Body of pancreas (tissue), 4 donors: ENCODE data around the gene ARID5B. TPM values are rescaled to one million over a fixed set of nuclear protein-coding genes. Genes with fewer than 3 reads are reported as not detected.

ENCODE experiments used
- ATAC-seq: fragments of 150-250 bp; one replicate; pipeline ENCODE4 v1.9.1; 2016
- DNase-seq, 4 donors: peaks; one replicate each; pipeline ENCODE4 v3.0.0-alpha.2; 2019
- H3K27ac ChIP-seq, 4 donors: fragments of 200-600 bp; sonication (generic); 1 replicate in 3 of 4; 2 replicates in 1 of 4; pipeline versions ENCODE4 v1.5.1 to v1.6.1; 2016 to 2019; ENCODE audit warnings: mild to moderate bottlenecking in 1 of 4, mixed read lengths in 1 of 4, moderate library complexity in 1 of 4
- H3K27me3 ChIP-seq, 2 donors: fragments of 200-600 bp; sonication (generic); one replicate each; pipeline ENCODE4 v1.6.0; 2016; ENCODE audit warnings: mild to moderate bottlenecking in 1 of 2
- H3K36me3 ChIP-seq, 2 donors: fragments of 200-600 bp; sonication (generic); replicated peaks in 1 of 2; 2 replicates each; pipeline ENCODE4 v1.5.1; 2016; ENCODE audit warnings: low read depth in 2 of 2; ENCODE audit not compliant: insufficient read depth in 1 of 2
- H3K4me1 ChIP-seq: fragments of 200-600 bp; sonication (generic); one replicate; pipeline ENCODE4 v1.6.0; 2016
- H3K4me3 ChIP-seq, 2 donors: fragments of 200-600 bp; sonication (generic); 1 replicate in 1 of 2; 2 replicates in 1 of 2; pipeline ENCODE4 v1.5.1; 2016 to 2019
- H3K9me3 ChIP-seq, 3 donors: fragments of 200-600 bp; sonication (generic); 1 replicate in 2 of 3; 2 replicates in 1 of 3; pipeline ENCODE4 v1.5.1; 2016
- POLR2A ChIP-seq, 3 donors: fragments of 450-650 bp; IDR thresholded peaks; one replicate each; pipeline ENCODE4 v1.6.1; 2016; ENCODE audit warnings: antibody characterized with exemption in 3 of 3, mild to moderate bottlenecking in 2 of 3
- WGBS, 2 donors: methylation state at CpG; one replicate each; pipeline ENCODE4 v1.1.5; 2017; 5-methylcytosine and 5-hydroxymethylcytosine counted together
- intact Hi-C: fragments of 100-400 bp; cut with DNase I; formaldehyde crosslinking; loops from one replicate; pipeline ENCODE4 v1.15.1; 2023
- total RNA-seq, 2 donors: library from RNA; depleted of rRNA; stranded (reverse); fragments of >200 nt; gene quantifications; one replicate each; pipeline ENCODE4 v1.1.0, GENCODE V29; 2016
- TF ChIP-seq, protein P1 (sequence below), 7 experiments: fragments of 450-650 bp in 4 of 7; fragments of 200-600 bp in 3 of 7; sonication (generic) in 3 of 7; IDR thresholded peaks; one replicate each; pipeline ENCODE4 v1.5.1; 2016 to 2019; ENCODE audit warnings: antibody characterized with exemption in 7 of 7

The ARID5B gene
- total RNA-seq, 2 donors from 2014 or later, result 16.1 to 17.1 TPM

DNA sequence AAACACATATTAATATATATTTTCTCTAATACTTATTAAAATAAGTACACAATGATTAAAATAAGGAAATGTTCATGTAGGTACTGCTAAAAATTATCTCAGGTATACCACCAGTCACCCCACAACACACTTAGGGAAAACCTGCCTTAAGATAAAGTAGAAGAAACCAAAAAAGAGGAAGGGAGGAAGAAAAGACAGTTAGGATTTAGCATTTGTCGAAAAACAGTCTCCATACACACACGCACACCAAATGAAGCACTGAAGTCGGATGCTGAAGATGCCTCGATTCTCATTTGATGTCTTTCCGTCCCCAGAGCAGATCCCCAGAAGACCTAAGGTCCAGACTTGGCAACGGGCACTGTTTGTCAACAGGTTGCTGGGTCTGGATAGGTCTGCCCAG is 30.0 kb upstream of the ARID5B start:
- no peak for ATAC-seq
- H3K4me1 ChIP-seq, result peaks cover 23% of the 10 kb centered on the region
- TF ChIP-seq POLR2A (IDR thresholded peaks at IDR 0.05), result no peak
- TF ChIP-seq, protein P1, sequence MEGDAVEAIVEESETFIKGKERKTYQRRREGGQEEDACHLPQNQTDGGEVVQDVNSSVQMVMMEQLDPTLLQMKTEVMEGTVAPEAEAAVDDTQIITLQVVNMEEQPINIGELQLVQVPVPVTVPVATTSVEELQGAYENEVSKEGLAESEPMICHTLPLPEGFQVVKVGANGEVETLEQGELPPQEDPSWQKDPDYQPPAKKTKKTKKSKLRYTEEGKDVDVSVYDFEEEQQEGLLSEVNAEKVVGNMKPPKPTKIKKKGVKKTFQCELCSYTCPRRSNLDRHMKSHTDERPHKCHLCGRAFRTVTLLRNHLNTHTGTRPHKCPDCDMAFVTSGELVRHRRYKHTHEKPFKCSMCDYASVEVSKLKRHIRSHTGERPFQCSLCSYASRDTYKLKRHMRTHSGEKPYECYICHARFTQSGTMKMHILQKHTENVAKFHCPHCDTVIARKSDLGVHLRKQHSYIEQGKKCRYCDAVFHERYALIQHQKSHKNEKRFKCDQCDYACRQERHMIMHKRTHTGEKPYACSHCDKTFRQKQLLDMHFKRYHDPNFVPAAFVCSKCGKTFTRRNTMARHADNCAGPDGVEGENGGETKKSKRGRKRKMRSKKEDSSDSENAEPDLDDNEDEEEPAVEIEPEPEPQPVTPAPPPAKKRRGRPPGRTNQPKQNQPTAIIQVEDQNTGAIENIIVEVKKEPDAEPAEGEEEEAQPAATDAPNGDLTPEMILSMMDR (IDR thresholded peaks at IDR 0.05), result no peak
- no peaks in the 10 kb centered on the region for H3K9me3 ChIP-seq
- intact Hi-C loops, result no loop called here
- WGBS, 2 donors, result 76 to 85% methylated on average over 6 of the region's 6 CpGs
- no peak for DNase-seq
- no peaks in the 10 kb centered on the region for H3K36me3 ChIP-seq
- H3K27ac ChIP-seq, result no peak overlapping the region
- no peak overlapping the region for H3K4me3 ChIP-seq
- no peaks in the 10 kb centered on the region for H3K27me3 ChIP-seq

DNA sequence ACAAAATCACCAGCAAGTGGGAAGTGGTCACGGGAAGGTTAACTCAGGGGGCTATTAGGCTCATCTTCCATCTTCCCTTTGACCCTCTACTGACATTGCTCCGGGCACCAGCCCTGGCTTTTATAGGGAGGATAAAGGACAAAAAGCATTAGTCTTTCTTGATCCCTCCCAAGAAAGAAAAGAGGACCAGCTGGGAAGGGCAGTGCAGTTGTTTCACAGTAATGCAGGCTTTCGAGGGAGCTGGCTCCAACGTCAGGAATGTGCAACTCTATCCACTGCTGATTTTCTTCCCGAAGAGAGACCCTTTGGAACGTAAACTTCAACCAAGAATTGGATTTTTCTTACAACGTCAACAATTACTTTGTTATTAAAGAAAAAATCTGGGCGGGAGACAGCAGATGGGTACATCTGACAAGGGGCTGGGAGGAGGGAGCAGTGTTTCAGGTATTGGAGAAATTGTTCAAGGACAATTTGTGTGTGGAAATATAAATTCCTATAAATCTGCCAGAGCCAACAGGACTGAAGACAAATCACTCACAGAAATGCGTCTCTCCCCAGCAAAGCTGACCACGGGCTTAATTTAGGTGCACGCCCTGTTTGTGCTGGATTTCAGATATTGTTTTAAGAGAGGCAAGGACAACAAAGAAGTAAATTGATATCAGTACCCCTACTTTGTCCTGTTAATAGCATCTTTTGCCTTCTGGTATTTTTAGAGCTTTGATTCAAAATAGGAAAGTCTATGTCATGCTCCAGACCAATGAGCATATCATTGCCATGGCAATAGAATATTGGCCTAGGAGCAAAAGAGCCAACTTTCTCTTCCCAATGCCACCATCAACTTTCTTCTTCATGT is 23.4 kb upstream of the ARID5B start:
- TF ChIP-seq, protein P1 (IDR thresholded peaks at IDR 0.05), result no peak
- no peak for TF ChIP-seq POLR2A (IDR thresholded peaks at IDR 0.05)

DNA sequence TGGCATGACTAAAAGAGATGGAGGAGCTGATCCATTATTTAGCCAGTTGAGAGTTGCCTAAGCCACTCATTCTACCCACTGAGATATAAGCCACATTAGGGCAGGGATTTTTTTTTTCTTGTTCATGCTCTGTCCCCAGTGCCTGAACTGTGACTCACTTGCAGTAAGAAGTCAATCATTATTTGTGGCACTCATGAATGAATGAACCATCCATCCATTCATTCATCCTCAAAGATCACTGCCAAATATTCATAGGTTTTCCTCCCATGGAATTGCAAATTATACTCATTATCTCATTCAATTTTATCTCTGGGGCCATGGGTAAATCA is 22.8 kb upstream of the ARID5B start:
- Histone ChIP-seq H3K4me1 (no peaks in the 10 kb centered on the region), H3K27ac (no peak overlapping the region), H3K27me3 (no peaks in the 10 kb centered on the region), H3K4me3 (no peak overlapping the region), H3K36me3 (no peaks in the 10 kb centered on the region), H3K9me3 (no peaks in the 10 kb centered on the region)
- intact Hi-C loops, result no loop called here
- TF ChIP-seq POLR2A (IDR thresholded peaks at IDR 0.05), result no peak
- TF ChIP-seq, protein P1 (IDR thresholded peaks at IDR 0.05), result no peak
- ATAC-seq (no peak), DNase-seq (no peak)

More for the DNA sequence above, 23.4 kb upstream of the ARID5B start:
- intact Hi-C loops, result no loop called here
- no peak overlapping the region for H3K4me3 ChIP-seq
- no peaks in the 10 kb centered on the region for H3K27me3 ChIP-seq
- no peaks in the 10 kb centered on the region for H3K9me3 ChIP-seq
- H3K36me3 ChIP-seq, result no peaks in the 10 kb centered on the region
- DNase-seq (no peak), ATAC-seq (no peak)
- no peak overlapping the region for H3K27ac ChIP-seq
- H3K4me1 ChIP-seq, result no peaks in the 10 kb centered on the region
- 57 to 64% methylated on average over 11 of the region's 11 CpGs for WGBS, 2 donors

DNA sequence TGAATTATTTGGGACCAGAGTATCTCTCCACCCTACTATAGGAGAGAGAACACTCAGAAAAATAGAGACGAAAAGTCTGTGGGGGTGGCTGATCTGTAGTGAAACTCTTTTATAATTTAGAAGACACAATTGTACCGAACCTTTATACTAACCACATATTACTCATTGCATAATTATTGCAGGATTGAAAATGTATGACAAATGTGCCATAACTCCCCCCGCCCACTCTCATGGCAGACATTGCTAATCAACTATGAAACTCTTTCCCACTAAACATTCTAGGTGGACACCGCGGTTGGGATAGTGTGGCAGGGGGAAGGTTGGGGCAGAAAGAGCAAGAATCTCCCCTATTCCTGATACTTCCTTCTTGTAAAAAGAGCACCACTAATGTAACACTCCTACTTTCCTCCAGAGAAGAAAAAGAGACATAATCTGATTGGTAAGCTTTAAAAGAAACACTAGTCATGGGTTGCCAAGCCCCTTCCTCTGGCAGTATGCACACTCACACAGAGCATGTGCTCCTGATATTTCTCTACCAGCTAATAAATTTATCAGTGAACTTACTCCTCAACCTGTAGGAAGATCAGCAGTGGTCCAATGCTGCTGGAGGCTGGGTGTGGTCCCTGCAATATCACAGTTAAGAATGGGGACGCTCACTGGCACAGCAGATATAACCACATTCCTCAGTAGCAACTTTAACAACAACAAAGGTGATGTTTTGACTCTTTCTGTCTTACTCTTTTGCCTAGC is 18.7 kb upstream of the ARID5B start:
- 88 to 92% methylated on average over 6 of the region's 6 CpGs for WGBS, 2 donors
- Histone ChIP-seq H3K36me3 (no peaks in the 10 kb centered on the region), H3K27ac (no peak overlapping the region), H3K27me3 (no peaks in the 10 kb centered on the region), H3K4me1 (no peaks in the 10 kb centered on the region), H3K4me3 (no peak overlapping the region), H3K9me3 (no peaks in the 10 kb centered on the region)
- no peak for TF ChIP-seq POLR2A (IDR thresholded peaks at IDR 0.05)
- TF ChIP-seq, protein P1 (IDR thresholded peaks at IDR 0.05), result no peak
- intact Hi-C loops, result no loop called here
- ATAC-seq (no peak), DNase-seq (no peak)
